Glomerular endothelial cell (primary cell): Measurements from ENCODE around the gene SLC2A14. TPM values are rescaled to one million over a fixed set of nuclear protein-coding genes. Genes with fewer than 3 reads are reported as not detected.
"Not testable (repeated sequence)": the region's sequence is repeated elsewhere in the genome, so short reads cannot be mapped to it uniquely, and the experiment has no call there.

ENCODE experiments used
- DNase-seq: peaks from one replicate; pipeline ENCODE4 v3.0.0-alpha.2; 2011; ENCODE audit warnings: low read depth, low spot score; ENCODE audit errors: extremely low read depth
- total RNA-seq: library from RNA; depleted of rRNA; stranded (reverse); fragments of >200 nt; gene quantifications from 2 replicates; pipeline ENCODE4 v1.2.3, GENCODE V29; 2015

The SLC2A14 gene
- total RNA-seq, 1 donor from 2014 or later, result not detected

GRCh38 chr12:7835766-7836165 is 36.9 kb downstream of the SLC2A14 start:
- DNase-seq, result no peak

- no peak for DNase-seq
These were observed 37.6 kb downstream of the SLC2A14 start for GRCh38 chr12:7835116-7835515.

GRCh38 chr12:7834701-7835100 is 38.0 kb downstream of the SLC2A14 start:
- no peak for DNase-seq

DNA sequence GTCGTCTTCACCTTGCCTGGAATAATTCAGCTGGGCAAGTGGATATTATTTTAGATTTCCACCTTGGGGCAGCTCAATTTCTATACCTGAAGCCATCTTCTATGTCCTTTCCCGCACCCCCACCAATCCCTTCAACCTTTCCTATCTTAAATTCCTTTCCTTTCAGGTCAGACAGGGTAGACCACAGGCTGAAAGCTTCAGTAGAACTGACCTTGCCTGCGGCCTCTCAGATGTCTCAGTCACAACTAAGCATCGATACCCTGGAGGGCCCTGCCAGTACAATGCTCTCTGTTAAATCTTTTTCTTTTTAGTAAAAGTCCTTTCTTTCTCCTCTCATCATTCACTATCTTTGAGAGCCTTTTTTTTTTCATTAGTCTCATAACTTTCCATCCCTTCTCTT is 38.9 kb downstream of the SLC2A14 start:
- DNase-seq, result no peak

DNA sequence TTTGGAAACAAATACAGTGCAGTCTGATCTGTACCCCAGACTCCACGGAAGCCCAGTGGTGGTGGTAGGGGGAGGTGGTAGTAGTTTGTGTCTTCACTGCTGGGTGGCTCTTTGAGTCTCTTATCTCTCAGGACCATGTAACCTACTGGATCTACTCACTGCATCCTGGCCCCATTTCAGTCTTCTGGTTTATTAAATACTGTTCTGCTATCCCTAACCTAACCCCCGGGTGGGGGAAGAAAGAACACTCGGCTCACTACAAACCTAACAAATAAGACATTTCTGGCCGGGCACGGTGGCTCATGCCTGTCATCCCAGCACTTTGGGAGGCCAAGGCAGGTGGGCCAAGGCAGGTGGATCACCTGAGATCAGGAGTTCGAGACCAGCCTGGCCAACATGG is 39.5 kb downstream of the SLC2A14 start:
- not testable (repeated sequence) for DNase-seq

GRCh38 chr12:7832059-7832696 is 40.5 kb downstream of the SLC2A14 start:
- DNase-seq, result no peak

DNA sequence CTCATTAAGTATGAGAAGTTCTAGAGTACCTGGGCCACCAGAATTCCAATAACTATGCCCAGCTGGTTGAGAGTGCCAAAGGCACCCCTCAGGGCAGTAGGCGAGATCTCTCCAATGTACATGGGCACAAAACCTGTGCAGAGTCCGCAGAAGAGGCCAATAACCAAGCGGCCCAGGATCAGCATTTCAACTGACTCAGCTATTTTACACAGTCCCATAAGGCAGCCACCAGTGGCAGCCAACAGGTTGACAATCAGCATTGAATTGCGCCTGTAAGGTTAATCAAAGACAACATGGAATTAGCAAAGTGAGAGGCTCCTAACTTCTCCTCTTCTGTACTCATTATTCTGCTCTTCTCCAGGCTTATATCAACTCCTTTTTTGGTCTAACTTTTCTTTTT is 43.0 kb downstream of the SLC2A14 start:
- not testable (repeated sequence) for DNase-seq

- not testable (repeated sequence) for DNase-seq
These were observed 47.0 kb downstream of the SLC2A14 start for GRCh38 chr12:7825754-7826153.

GRCh38 chr12:7806863-7807487 is 65.7 kb downstream of the SLC2A14 start:
- DNase-seq, result peak; percentile 61

DNA sequence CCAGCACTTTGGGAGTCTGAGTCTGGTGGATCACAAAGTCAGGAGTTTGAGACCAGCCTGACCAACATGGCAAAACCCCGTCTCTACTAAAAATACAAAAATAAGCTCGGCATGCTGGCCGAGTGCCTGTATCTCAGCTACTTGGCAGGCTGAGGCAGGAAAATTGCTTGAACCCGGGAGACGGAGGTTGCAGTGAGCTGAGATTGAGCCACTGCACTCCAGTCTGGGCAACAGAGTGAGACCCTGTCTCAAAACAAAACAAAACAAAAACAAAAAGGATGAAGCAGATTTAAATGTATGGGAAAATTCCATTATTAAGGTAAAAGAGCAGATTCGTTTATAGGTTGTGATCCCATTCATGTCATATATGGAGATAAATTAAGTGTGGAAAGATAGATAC is 66.4 kb downstream of the SLC2A14 start:
- not testable (repeated sequence) for DNase-seq

DNA sequence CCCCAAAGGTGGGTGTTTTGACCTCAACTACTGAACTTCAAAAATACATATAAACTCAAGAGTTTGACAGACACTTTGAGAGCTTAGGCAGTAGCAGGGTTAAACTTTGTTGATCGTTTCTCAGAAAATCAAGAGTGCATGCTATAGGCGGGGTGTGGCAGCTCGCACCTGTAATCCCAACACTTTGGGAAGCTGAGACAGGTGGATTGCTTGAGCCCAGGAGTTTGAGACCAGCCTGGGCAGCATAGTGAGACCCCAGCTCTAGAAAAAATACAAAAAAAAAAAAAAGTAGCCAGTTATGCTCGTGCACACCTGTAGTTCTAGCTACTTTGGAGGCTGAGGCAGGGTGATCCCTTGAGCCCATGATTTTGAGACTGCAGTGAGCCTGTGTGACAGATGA is 71.3 kb downstream of the SLC2A14 start:
- DNase-seq, result no peak

DNA sequence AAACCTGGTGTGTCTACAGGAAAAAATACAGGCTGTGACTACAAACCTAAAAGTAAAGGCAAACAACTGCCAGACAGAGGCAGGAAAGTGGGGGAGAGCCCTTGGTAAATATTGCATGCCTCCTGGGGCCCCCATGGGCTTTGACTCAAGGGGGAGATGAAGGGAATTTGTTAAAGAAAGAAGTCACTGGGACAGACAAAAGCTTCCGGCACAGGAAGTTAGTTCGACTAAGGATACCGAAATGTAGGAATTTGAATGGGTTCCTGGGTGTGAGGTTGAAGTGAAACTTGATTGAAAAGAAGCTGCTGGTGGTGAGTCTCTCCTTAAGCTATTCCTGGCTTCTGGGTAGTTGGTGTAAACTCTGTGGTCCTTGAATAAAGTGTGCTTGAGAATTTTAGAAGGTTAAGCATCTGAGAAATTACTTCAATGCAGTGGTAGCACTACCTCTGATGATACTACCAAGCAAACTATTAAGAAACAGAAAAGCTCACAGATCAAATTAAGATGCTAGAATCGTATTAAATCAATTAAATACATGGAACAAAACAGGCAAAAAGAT is 73.9 kb downstream of the SLC2A14 start:
- DNase-seq, result not testable (repeated sequence)

DNA sequence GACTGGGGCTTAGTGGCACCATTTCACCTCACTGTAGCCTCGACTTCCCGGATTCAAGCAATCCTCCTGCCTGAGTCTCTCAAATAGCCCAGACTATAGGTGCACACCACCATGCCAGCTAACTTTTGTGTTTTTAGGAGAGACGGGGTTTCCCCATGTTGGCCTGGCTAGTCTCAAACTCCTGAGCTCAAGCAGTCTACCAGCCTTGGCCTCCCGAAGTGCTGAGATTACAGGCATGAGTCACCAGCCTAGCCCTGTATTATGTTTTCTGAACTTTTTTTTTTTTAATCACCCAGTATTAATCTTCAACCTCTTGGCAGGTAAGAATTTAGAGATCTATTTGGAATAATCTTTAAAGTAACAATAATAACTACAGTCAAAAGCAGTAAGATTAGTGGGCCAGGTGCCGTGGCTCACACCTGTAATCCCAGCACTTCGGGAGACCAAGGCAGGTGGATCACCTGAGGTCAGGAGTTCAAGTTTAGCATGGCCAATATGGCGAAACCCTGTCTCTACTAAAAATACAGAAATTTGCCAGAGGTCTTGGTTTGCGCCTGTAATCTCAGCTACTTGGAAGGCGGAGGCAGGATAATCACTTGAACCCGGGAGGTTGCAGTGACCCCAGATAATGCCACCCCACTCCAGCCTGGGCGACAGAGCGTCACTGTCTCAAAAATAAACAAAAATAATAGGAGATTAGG is 74.9 kb downstream of the SLC2A14 start:
- no peak for DNase-seq

GRCh38 chr12:7797269-7797668 is 75.4 kb downstream of the SLC2A14 start:
- not testable (repeated sequence) for DNase-seq

DNA sequence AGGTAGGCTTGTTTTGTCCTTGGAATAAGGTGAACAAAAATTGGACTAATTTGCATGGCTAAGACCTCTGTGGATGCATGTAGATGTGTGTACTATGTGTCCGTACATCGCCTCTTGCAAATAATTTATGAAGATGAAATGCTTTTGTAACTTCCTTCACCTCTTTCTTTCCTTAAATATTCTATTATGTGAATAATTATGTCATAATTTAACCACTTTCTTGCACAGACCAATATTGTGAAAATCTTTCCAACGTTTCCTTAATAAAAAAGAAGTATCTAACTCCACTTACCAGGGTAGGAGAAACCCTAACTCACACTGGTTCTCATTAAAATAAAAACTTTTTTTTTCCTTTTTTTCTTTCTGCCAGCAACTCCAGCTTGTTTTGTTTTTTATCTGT is 79.5 kb downstream of the SLC2A14 start:
- DNase-seq, result no peak

GRCh38 chr12:7788884-7789528 is 83.7 kb downstream of the SLC2A14 start, which contains the start of gene NANOG:
TSS of gene NANOG (plus strand) at chr12:7789402. CDS start at chr12:7789615, 213 bp downstream.
- DNase-seq, result not testable (repeated sequence)

DNA sequence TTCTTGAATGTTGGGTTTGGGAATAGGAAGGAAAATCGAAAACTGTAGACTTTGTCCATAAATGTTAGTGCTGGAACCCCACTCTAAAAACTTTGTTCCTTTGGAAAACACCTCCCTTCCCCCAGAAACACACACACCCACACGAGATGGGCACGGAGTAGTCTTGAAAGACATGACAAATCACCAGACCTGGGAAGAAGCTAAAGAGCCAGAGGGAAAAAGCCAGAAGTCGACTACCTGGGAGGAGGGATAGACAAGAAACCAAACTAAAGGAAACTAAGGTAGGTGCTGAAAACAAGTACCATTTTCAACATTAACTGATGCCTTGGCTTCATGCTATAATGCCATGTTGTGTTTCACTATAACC is 84.4 kb downstream of the SLC2A14 start:
- no peak for DNase-seq

DNA sequence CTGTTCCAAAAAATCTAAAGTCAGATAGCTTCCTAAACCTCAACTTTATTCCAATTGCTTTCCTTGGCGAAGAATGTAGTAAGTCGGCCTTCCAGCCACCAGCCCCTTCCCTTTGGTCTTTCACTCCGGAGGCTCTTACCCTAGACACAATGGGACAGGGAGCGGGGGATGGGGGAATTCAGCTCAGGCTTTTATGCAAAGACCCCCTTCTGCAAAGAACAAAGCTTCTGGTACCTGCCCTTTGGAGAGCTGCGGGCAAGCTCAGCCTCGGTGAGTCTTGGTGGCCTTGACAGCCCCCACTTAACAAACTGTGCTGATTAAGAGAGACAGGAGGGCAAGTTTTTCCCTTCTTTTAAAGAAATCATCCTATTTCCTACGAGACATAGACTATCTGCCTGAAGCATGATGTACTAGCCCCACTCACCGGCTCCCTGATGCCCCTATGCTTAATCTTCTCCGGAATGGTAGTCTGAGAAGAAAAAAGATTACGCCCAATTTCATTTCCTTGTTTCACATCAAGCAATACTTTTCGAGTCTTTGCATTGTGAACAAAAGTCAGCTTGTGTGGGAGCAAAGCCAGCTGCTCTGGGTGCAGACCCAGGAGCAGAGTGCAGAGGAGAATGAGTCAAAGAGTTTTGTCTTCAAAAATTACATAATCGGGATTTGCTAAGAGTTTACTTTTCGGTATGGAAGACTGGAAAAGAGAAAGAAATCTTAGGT is 85.0 kb downstream of the SLC2A14 start:
- DNase-seq, result no peak

DNA sequence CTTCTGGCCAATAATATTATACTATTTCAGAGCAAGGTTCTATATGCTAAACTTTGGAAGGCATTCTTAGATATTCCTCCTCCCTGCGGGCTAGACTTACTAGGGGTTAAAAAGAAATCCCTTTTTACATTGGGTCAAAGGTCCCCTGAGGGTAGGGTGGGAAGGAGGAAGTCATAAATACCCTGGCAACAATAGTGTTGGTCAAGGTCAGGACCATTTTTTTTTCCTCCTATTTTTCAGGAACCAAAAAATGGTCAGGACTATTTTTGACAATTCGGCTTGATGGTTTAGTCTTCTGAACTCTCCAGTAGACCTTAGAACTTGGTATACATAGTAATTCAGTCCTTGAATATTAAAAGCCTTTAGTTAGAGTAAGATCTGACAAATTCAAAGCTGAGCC is 88.0 kb downstream of the SLC2A14 start:
- DNase-seq, result no peak

GRCh38 chr12:7783433-7783832 is 89.3 kb downstream of the SLC2A14 start:
- DNase-seq, result not testable (repeated sequence)
